ENCODE data around the gene DHRS2.

GRCh38 chr14:23694085-23694948 is 58.2 kb downstream of the DHRS2 start:
- TF ChIP-seq ELK1 (IDR thresholded peaks at IDR 0.05; ENCODE audit: borderline replicate concordance, low read depth, low read length), result no peak
- TF ChIP-seq, protein P1, sequence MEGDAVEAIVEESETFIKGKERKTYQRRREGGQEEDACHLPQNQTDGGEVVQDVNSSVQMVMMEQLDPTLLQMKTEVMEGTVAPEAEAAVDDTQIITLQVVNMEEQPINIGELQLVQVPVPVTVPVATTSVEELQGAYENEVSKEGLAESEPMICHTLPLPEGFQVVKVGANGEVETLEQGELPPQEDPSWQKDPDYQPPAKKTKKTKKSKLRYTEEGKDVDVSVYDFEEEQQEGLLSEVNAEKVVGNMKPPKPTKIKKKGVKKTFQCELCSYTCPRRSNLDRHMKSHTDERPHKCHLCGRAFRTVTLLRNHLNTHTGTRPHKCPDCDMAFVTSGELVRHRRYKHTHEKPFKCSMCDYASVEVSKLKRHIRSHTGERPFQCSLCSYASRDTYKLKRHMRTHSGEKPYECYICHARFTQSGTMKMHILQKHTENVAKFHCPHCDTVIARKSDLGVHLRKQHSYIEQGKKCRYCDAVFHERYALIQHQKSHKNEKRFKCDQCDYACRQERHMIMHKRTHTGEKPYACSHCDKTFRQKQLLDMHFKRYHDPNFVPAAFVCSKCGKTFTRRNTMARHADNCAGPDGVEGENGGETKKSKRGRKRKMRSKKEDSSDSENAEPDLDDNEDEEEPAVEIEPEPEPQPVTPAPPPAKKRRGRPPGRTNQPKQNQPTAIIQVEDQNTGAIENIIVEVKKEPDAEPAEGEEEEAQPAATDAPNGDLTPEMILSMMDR (conservative IDR thresholded peaks at IDR 0.05; ENCODE audit: low read depth, low read length), result no peak
- TF ChIP-seq POLR2A (IDR thresholded peaks at IDR 0.05; ENCODE audit: low read depth, low read length), result no peak
